HCT116 (cell line): ENCODE measurements around the gene CCDC80. TPM values are rescaled to one million over a fixed set of nuclear protein-coding genes. Genes with fewer than 3 reads are reported as not detected.

Experiments used
- ATAC-seq: fragments of 200-7000 bp; cut with Tn5 transposase; 2 replicates; pipeline ENCODE4 v1.9.1; 2020; ENCODE audit warnings: mild to moderate bottlenecking, moderate library complexity
- BruUV-seq: library from RNA; stranded (reverse); fragments of 400-500 nt; replicated peaks from 2 replicates; lab custom pipeline; 2021; lab: Mats Ljungman, UMichigan
- CTCF ChIA-PET: fragments of 300-600 bp; sonication (Branson Sonifier 250); formaldehyde crosslinking; loops from one replicate; lab custom pipeline; 2021; ENCODE audit warnings: antibody characterized with exemption; lab: Charles Lee
- POLR2A ChIA-PET: fragments of 300-600, 350-600 bp; sonication (Branson Sonifier 250); formaldehyde crosslinking; loops from one replicate; lab custom pipeline; 2021; ENCODE audit warnings: antibody characterized with exemption; lab: Charles Lee
- RAD21 ChIA-PET, 2 experiments: fragments of 300-600 bp; sonication (Branson Sonifier 250); formaldehyde crosslinking; loops; one replicate each; lab custom pipeline; 2023; ENCODE audit warnings: low total read pairs in 2 of 2; ENCODE audit not compliant: uncharacterized antibody in 2 of 2, unreplicated experiment in 2 of 2, low non-redundant PET in 1 of 2; lab: Charles Lee
- DNase-seq: peaks from one replicate; pipeline ENCODE4 v3.0.0-alpha.2; 2010; ENCODE audit warnings: low read depth, low spot score
- H2AFZ ChIP-seq: fragments of 200-600 bp; shearing (Covaris generic), sonication (generic); 2 replicates; pipeline ENCODE4 v1.6.1; 2017; ENCODE audit warnings: low read depth, mixed run types, mixed read lengths, antibody characterized with exemption, low read length; ENCODE audit not compliant: poor library complexity, severe bottlenecking
- H3K27ac ChIP-seq: 2 replicates; pipeline ENCODE4 v1.5.1; 2012; ENCODE audit warnings: low read depth, low read length
- H3K27me3 ChIP-seq: fragments of 200-600 bp; sonication (generic); 2 replicates; pipeline ENCODE4 v1.6.1; 2016; ENCODE audit warnings: mixed run types, low read length, mixed read lengths; ENCODE audit not compliant: insufficient read depth
- H3K36me3 ChIP-seq, 2 experiments: fragments of 200-500 bp in 1 of 2; fragments of 200-600 bp in 1 of 2; sonication (Bioruptor generic) in 1 of 2; sonication (generic) in 1 of 2; 2 replicates each; pipeline versions ENCODE4 v1.5.1 to v1.6.1; 2014 to 2016; ENCODE audit warnings: low read length in 2 of 2, inconsistent platforms in 1 of 2, mixed read lengths in 1 of 2, mixed run types in 1 of 2; ENCODE audit not compliant: insufficient read depth in 2 of 2, control insufficient read depth in 1 of 2
- H3K4me1 ChIP-seq, 2 experiments: fragments of 200-600 bp in 1 of 2; sonication (generic) in 1 of 2; 2 replicates each; pipeline versions ENCODE4 v1.5.1 to v1.6.1; 2012 to 2017; ENCODE audit warnings: low read length in 2 of 2, inconsistent platforms in 1 of 2, mild to moderate bottlenecking in 1 of 2, mixed read lengths in 1 of 2, mixed run types in 1 of 2, moderate library complexity in 1 of 2; ENCODE audit not compliant: insufficient read depth in 2 of 2, control insufficient read depth in 1 of 2
- H3K4me2 ChIP-seq: fragments of 200-600 bp; sonication (generic); 2 replicates; pipeline ENCODE4 v1.6.1; 2017; ENCODE audit warnings: mixed run types, low read length, mixed read lengths
- H3K4me3 ChIP-seq, 2 experiments: fragments of 200-600 bp in 1 of 2; sonication (generic) in 1 of 2; replicated peaks in 1 of 2; 2 replicates each; pipeline ENCODE4 v1.5.1; 2011 to 2016; ENCODE audit warnings: low read length in 2 of 2, control low read depth in 1 of 2, low read depth in 1 of 2, mild to moderate bottlenecking in 1 of 2, mixed read lengths in 1 of 2, mixed run types in 1 of 2
- H3K79me2 ChIP-seq: fragments of 200-600 bp; sonication (generic); 2 replicates; pipeline ENCODE4 v1.6.1; 2017; ENCODE audit warnings: mild to moderate bottlenecking, mixed run types, low read length, moderate library complexity, mixed read lengths; ENCODE audit not compliant: insufficient read depth
- H3K9ac ChIP-seq: fragments of 200-600 bp; sonication (generic); 2 replicates; pipeline ENCODE4 v1.6.1; 2016; ENCODE audit warnings: low read length, mixed read lengths
- H3K9me2 ChIP-seq: fragments of 200-600 bp; sonication (generic), shearing (Covaris generic); 2 replicates; pipeline ENCODE4 v1.6.1; 2017; ENCODE audit warnings: mixed run types, mild to moderate bottlenecking, moderate library complexity; ENCODE audit not compliant: insufficient read depth
- H3K9me3 ChIP-seq, 2 experiments: fragments of 200-500 bp in 1 of 2; fragments of 200-600 bp in 1 of 2; sonication (Bioruptor generic) in 1 of 2; sonication (generic) in 1 of 2; 2 replicates each; pipeline ENCODE4 v1.6.1; 2014 to 2017; ENCODE audit warnings: low read length in 2 of 2, mixed read lengths in 2 of 2, inconsistent platforms in 1 of 2, low read depth in 1 of 2, mild to moderate bottlenecking in 1 of 2, mixed run types in 1 of 2, moderate library complexity in 1 of 2; ENCODE audit not compliant: control insufficient read depth in 1 of 2, insufficient read depth in 1 of 2
- H4K20me1 ChIP-seq: fragments of 200-600 bp; sonication (generic), shearing (Covaris generic); 2 replicates; pipeline ENCODE4 v1.6.1; 2017; ENCODE audit warnings: mixed run types, mild to moderate bottlenecking, moderate library complexity; ENCODE audit not compliant: insufficient read depth
- CEBPB ChIP-seq: IDR thresholded peaks from 2 replicates; pipeline ENCODE4 v1.6.1; 2012; ENCODE audit warnings: low read depth
- CTCF ChIP-seq, 3 experiments: fragments of 200-600 bp in 1 of 3; sonication (generic) in 1 of 3; IDR thresholded peaks in 2 of 3; conservative IDR thresholded peaks in 1 of 3; 2 replicates each; pipeline ENCODE4 v1.5.1; 2012 to 2017; ENCODE audit warnings: low read depth in 2 of 3, low read length in 2 of 3, antibody characterized with exemption in 1 of 3, borderline replicate concordance in 1 of 3, control low read depth in 1 of 3, mild to moderate bottlenecking in 1 of 3, mixed read lengths in 1 of 3, mixed run types in 1 of 3, moderate library complexity in 1 of 3; ENCODE audit not compliant: insufficient read depth in 1 of 3
- EGR1 ChIP-seq: IDR thresholded peaks from 2 replicates; pipeline ENCODE4 v1.6.1; 2012; ENCODE audit warnings: low read depth
- FOSL1 ChIP-seq: IDR thresholded peaks from 2 replicates; pipeline ENCODE4 v1.6.1; 2012; ENCODE audit warnings: low read depth
- JUND ChIP-seq: IDR thresholded peaks from 2 replicates; pipeline ENCODE4 v1.6.1; 2012
- RAD21 ChIP-seq: IDR thresholded peaks from 2 replicates; pipeline ENCODE4 v1.6.1; 2012; ENCODE audit warnings: low read depth, mild to moderate bottlenecking
- REST ChIP-seq: IDR thresholded peaks from 2 replicates; pipeline ENCODE4 v1.6.1; 2012; ENCODE audit warnings: low read depth
- SIN3A ChIP-seq: IDR thresholded peaks from 2 replicates; pipeline ENCODE4 v1.6.1; 2012; ENCODE audit warnings: low read depth
- ZFX ChIP-seq: fragments of 450-650 bp; IDR thresholded peaks from 2 replicates; pipeline ENCODE4 v1.6.1; 2017
- intact Hi-C: fragments of 100-400 bp; cut with micrococcal nuclease; formaldehyde crosslinking; loops from 2 replicates; pipeline ENCODE4 v1.10.0; 2022
- total RNA-seq: library from RNA; stranded (reverse); gene quantifications from one replicate; pipeline ENCODE4 v1.2.1, GENCODE V29; 2021; ENCODE audit not compliant: unreplicated experiment
- TF ChIP-seq, protein P1 (sequence below): IDR thresholded peaks from 2 replicates; pipeline ENCODE4 v1.6.1; 2012
- TF ChIP-seq, protein P2 (sequence below): IDR thresholded peaks from 2 replicates; pipeline ENCODE4 v1.6.1; 2012
- TF ChIP-seq, protein P3 (sequence below): IDR thresholded peaks from 2 replicates; pipeline ENCODE4 v1.6.1; 2011; ENCODE audit warnings: mild to moderate bottlenecking, low read length, moderate library complexity; ENCODE audit not compliant: insufficient replicate concordance; ENCODE audit errors: extremely low read depth

Gene CCDC80
- total RNA-seq, 1 experiment from 2014 or later, result 1.7 TPM

- CTCF ChIA-PET, result interaction anchor here (0.9 kb wide), 1 partner anchor 88 kb away, joined by 3 read pairs; no protein-coding TSS in a partner anchor
- BruUV-seq, result no TSS peak
- DNase-seq, result no peak
- H3K9me3 ChIP-seq, result no peaks in the 10 kb centered on the region
- no peaks in the 10 kb centered on the region for H3K9me2 ChIP-seq
- no peaks in the 10 kb centered on the region for H4K20me1 ChIP-seq
- no peaks in the 10 kb centered on the region for H3K36me3 ChIP-seq
- no peak overlapping the region for H3K4me3 ChIP-seq
- H3K27ac ChIP-seq, result no peak overlapping the region
- TF ChIP-seq REST, result no peak
- TF ChIP-seq ZFX, result no peak
- no peak for TF ChIP-seq EGR1
- no peak for ATAC-seq
- H3K9ac ChIP-seq, result no peak overlapping the region
- POLR2A ChIA-PET, result no interaction called here
- H2AFZ ChIP-seq, result peak overlapping the region; percentile 18
- intact Hi-C loops, result loop anchor here (10.0 kb wide), 2 partner anchors 388 to 978 kb away; no protein-coding TSS in a partner anchor
- RAD21 ChIA-PET, result no interaction called here
- no peak overlapping the region for H3K4me2 ChIP-seq
- no peaks in the 10 kb centered on the region for H3K27me3 ChIP-seq
- H3K79me2 ChIP-seq, result no peaks in the 10 kb centered on the region
- peaks cover 0 to 8% of the 10 kb centered on the region in 2 experiments; a peak in 2 of 4 replicates for H3K4me1 ChIP-seq
Observed at GRCh38 chr3:112646623-112647022, 5.7 kb upstream of the CCDC80 start.

- H3K9me2 ChIP-seq, result no peaks in the 10 kb centered on the region
- intact Hi-C loops, result loop anchor here (5.0 to 10.0 kb wide), 4 partner anchors 62 to 980 kb away; partner anchors contain the start of gene GTPBP8
- no peak overlapping the region for H3K4me3 ChIP-seq
- H3K4me1 ChIP-seq, result peaks cover 0 to 21% of the 10 kb centered on the region in 2 experiments; a peak in 3 of 4 replicates
- no TSS peak for BruUV-seq
- POLR2A ChIA-PET, result no interaction called here
- H3K9ac ChIP-seq, result no peak overlapping the region
- DNase-seq, result no peak
- H3K9me3 ChIP-seq, result no peaks in the 10 kb centered on the region
- H3K27me3 ChIP-seq, result no peaks in the 10 kb centered on the region
- no peak for ATAC-seq
- H3K4me2 ChIP-seq, result no peak overlapping the region
- no peaks in the 10 kb centered on the region for H3K79me2 ChIP-seq
- RAD21 ChIA-PET, result no interaction called here
- H3K36me3 ChIP-seq, result no peaks in the 10 kb centered on the region
- no peaks in the 10 kb centered on the region for H4K20me1 ChIP-seq
- CTCF ChIA-PET, result interaction anchor here (1.3 to 3.6 kb wide), 4 partner anchors 90 to 335 kb away, joined by 4 to 27 read pairs (median 16); no protein-coding TSS in a partner anchor
- H3K27ac ChIP-seq, result no peak overlapping the region
- no peak overlapping the region for H2AFZ ChIP-seq
- TF ChIP-seq, protein P1, sequence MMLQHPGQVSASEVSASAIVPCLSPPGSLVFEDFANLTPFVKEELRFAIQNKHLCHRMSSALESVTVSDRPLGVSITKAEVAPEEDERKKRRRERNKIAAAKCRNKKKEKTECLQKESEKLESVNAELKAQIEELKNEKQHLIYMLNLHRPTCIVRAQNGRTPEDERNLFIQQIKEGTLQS, result no peak
- TF ChIP-seq, protein P2, sequence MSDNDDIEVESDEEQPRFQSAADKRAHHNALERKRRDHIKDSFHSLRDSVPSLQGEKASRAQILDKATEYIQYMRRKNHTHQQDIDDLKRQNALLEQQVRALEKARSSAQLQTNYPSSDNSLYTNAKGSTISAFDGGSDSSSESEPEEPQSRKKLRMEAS, result no peak
- TF ChIP-seq, protein P3, sequence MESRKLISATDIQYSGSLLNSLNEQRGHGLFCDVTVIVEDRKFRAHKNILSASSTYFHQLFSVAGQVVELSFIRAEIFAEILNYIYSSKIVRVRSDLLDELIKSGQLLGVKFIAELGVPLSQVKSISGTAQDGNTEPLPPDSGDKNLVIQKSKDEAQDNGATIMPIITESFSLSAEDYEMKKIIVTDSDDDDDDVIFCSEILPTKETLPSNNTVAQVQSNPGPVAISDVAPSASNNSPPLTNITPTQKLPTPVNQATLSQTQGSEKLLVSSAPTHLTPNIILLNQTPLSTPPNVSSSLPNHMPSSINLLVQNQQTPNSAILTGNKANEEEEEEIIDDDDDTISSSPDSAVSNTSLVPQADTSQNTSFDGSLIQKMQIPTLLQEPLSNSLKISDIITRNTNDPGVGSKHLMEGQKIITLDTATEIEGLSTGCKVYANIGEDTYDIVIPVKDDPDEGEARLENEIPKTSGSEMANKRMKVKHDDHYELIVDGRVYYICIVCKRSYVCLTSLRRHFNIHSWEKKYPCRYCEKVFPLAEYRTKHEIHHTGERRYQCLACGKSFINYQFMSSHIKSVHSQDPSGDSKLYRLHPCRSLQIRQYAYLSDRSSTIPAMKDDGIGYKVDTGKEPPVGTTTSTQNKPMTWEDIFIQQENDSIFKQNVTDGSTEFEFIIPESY, result no peak
- TF ChIP-seq JUND (no peak), SIN3A (no peak), CEBPB (no peak), FOSL1 (no peak), CTCF (IDR thresholded peaks at IDR 0.05 in 2 of 3, conservative IDR thresholded peaks at IDR 0.05 in 1 of 3; ENCODE audit: borderline replicate concordance in 1 of 3, insufficient read depth in 1 of 3, low read depth in 2 of 3, low read length in 2 of 3) (no peak), RAD21 (no peak)
Observed at GRCh38 chr3:112644453-112644852, 3.5 kb upstream of the CCDC80 start.
